ENCODE data around the gene CYP27C1.

DNA sequence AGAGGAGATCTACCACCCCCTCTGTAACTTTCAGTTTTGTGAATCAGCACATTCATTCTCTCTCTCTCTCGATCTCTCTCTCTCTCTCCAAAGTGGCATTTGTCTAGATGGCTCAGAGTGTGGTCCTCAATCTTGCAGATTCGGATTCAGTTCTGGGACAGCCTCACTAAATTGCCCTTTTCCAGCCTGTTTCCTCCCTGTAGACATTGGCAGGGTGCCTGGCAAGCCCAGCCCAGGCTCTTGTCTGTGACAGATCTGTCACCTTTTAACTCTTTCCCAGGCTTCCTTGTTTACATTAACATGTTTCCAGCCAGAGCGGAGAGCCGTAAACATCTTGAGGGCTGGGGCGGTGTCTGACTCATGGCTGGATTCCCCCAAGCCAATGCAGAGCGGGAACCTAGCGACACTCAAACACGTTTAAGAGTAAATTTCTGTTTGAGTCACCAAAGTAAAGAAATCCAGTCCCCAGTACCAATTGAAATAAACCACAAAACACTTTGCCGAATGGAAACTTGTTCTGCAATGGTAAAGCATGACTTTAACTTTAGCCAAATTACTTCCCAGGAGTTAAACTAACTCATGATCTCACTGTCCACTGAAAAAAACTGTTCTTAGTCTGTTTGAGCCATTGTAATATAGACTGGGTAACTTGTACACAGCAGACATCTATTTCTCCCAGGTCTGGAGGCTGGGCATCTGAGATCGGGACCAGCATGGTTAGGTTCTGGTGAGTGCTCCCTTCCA lies 6.6 kb upstream of the CYP27C1 start:
- TF ChIP-seq, protein P1, sequence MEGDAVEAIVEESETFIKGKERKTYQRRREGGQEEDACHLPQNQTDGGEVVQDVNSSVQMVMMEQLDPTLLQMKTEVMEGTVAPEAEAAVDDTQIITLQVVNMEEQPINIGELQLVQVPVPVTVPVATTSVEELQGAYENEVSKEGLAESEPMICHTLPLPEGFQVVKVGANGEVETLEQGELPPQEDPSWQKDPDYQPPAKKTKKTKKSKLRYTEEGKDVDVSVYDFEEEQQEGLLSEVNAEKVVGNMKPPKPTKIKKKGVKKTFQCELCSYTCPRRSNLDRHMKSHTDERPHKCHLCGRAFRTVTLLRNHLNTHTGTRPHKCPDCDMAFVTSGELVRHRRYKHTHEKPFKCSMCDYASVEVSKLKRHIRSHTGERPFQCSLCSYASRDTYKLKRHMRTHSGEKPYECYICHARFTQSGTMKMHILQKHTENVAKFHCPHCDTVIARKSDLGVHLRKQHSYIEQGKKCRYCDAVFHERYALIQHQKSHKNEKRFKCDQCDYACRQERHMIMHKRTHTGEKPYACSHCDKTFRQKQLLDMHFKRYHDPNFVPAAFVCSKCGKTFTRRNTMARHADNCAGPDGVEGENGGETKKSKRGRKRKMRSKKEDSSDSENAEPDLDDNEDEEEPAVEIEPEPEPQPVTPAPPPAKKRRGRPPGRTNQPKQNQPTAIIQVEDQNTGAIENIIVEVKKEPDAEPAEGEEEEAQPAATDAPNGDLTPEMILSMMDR (IDR thresholded peaks at IDR 0.05 in 2 of 3, conservative IDR thresholded peaks at IDR 0.05 in 1 of 3; ENCODE audit: borderline replicate concordance in 1 of 3, insufficient read depth in 1 of 3, low read depth in 2 of 3, low read length in 2 of 3) = no peak
- TF ChIP-seq TCF7L2 (IDR thresholded peaks at IDR 0.05; ENCODE audit: borderline replicate concordance, extremely low read depth, insufficient read depth, insufficient read length) (no peak), EZH2phosphoT487 (IDR thresholded peaks at IDR 0.05; ENCODE audit: borderline replicate concordance) (no peak), FOSL1 (IDR thresholded peaks at IDR 0.05; ENCODE audit: low read depth) (no peak), SIN3A (IDR thresholded peaks at IDR 0.05; ENCODE audit: low read depth) (no peak), EZH2 (IDR thresholded peaks at IDR 0.05) (no peak), POLR2A (IDR thresholded peaks at IDR 0.05; ENCODE audit: borderline replicate concordance, extremely low read depth, insufficient read depth, insufficient read length) (no peak), ZNF274 (IDR thresholded peaks at IDR 0.05; ENCODE audit: low read depth, low read length) (no peak), CEBPB (IDR thresholded peaks at IDR 0.05; ENCODE audit: low read depth) (no peak), RAD21 (IDR thresholded peaks at IDR 0.05; ENCODE audit: low read depth) (no peak), POLR2AphosphoS5 (IDR thresholded peaks at IDR 0.05; ENCODE audit: low read depth, low read length) (no peak)
- TF ChIP-seq, protein P2, sequence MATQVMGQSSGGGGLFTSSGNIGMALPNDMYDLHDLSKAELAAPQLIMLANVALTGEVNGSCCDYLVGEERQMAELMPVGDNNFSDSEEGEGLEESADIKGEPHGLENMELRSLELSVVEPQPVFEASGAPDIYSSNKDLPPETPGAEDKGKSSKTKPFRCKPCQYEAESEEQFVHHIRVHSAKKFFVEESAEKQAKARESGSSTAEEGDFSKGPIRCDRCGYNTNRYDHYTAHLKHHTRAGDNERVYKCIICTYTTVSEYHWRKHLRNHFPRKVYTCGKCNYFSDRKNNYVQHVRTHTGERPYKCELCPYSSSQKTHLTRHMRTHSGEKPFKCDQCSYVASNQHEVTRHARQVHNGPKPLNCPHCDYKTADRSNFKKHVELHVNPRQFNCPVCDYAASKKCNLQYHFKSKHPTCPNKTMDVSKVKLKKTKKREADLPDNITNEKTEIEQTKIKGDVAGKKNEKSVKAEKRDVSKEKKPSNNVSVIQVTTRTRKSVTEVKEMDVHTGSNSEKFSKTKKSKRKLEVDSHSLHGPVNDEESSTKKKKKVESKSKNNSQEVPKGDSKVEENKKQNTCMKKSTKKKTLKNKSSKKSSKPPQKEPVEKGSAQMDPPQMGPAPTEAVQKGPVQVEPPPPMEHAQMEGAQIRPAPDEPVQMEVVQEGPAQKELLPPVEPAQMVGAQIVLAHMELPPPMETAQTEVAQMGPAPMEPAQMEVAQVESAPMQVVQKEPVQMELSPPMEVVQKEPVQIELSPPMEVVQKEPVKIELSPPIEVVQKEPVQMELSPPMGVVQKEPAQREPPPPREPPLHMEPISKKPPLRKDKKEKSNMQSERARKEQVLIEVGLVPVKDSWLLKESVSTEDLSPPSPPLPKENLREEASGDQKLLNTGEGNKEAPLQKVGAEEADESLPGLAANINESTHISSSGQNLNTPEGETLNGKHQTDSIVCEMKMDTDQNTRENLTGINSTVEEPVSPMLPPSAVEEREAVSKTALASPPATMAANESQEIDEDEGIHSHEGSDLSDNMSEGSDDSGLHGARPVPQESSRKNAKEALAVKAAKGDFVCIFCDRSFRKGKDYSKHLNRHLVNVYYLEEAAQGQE (IDR thresholded peaks at IDR 0.05; ENCODE audit: low read depth) = no peak
